OCI-LY3 (cell line): ENCODE results near the gene ZMYND12.

ENCODE experiments used
- EZH2phosphoT487 ChIP-seq: fragments of 200-600 bp; shearing (Covaris generic); IDR thresholded peaks from 2 replicates; pipeline ENCODE4 v1.6.1; 2018; ENCODE audit warnings: antibody characterized with exemption, mixed run types, low read depth
- TF ChIP-seq, protein P1 (sequence below): fragments of 200-600, 300-600 bp; sonication (generic); IDR thresholded peaks from 2 replicates; pipeline ENCODE4 v1.5.1; 2014; ENCODE audit warnings: antibody characterized with exemption, low read length, low read depth

DNA sequence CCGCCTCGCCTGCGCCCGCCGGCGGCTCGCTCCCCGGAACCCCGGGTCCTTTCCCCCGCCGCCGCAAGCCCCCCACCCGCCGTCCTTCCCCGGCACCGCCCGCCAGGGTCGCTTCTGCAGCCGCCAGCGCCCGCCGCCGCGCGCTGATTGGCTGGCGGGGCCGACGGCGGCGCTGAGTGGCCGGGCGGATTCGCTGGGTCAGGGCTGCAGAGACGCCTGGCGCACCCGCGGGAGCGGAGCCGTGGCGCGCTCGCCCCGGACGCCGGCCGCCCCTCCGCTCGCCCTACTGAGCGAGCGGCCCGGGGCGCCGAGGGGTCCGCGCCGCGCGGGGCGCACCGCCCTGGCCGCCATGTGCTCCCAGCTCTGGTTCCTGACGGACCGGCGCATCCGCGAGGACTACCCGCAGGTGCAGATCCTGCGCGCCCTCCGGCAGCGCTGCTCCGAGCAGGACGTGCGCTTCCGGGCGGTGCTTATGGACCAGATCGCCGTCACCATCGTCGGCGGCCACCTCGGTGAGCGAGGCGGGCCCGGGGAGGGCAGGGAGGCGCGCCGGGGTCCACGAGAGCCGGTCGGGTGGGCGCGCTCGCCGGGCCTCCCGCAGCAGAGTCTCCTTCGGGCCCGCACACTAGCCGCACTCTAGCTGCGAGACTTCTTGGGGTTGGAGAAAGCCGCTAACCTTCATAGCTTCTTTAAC lies 75.1 kb downstream of the ZMYND12 start, which contains the start of gene RIMKLA:
- TF ChIP-seq, protein P1, sequence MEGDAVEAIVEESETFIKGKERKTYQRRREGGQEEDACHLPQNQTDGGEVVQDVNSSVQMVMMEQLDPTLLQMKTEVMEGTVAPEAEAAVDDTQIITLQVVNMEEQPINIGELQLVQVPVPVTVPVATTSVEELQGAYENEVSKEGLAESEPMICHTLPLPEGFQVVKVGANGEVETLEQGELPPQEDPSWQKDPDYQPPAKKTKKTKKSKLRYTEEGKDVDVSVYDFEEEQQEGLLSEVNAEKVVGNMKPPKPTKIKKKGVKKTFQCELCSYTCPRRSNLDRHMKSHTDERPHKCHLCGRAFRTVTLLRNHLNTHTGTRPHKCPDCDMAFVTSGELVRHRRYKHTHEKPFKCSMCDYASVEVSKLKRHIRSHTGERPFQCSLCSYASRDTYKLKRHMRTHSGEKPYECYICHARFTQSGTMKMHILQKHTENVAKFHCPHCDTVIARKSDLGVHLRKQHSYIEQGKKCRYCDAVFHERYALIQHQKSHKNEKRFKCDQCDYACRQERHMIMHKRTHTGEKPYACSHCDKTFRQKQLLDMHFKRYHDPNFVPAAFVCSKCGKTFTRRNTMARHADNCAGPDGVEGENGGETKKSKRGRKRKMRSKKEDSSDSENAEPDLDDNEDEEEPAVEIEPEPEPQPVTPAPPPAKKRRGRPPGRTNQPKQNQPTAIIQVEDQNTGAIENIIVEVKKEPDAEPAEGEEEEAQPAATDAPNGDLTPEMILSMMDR = no peak
- no peak for TF ChIP-seq EZH2phosphoT487
